ENCODE results near the gene ARHGEF5. TPM values are rescaled to one million over a fixed set of nuclear protein-coding genes. Genes with fewer than 3 reads are reported as not detected.
"Not testable (repeated sequence)": the region's sequence is repeated elsewhere in the genome, so short reads cannot be mapped to it uniquely, and the experiment has no call there.

ARHGEF5 gene
- total and polyA plus RNA-seq, 5 donors from 2014 or later, result 0.67 to 10.5 (median 1.6) TPM

- H3K27ac Mint-ChIP-seq; ATAC-seq (ENCODE audit: low read depth in 2 of 2); H3K9me3 Mint-ChIP-seq; H3K9me3 ChIP-seq (ENCODE audit: control insufficient read depth in 2 of 2, low read length in 2 of 2); H3K36me3 Mint-ChIP-seq; H3K27me3 ChIP-seq (ENCODE audit: control insufficient read depth, insufficient read depth, low read length); H3K27ac ChIP-seq (ENCODE audit: insufficient read depth, low read length, poor library complexity, severe bottlenecking); H3K4me1 Mint-ChIP-seq; H3K4me3 Mint-ChIP-seq; H3K27me3 Mint-ChIP-seq; H3K4me3 ChIP-seq (ENCODE audit: low read depth, low read length); H3K36me3 ChIP-seq (ENCODE audit: control insufficient read depth, insufficient read depth, low read length); DNase-seq; H3K4me1 ChIP-seq (ENCODE audit: control insufficient read depth, insufficient read depth, low read length, poor library complexity, severe bottlenecking): not testable (repeated sequence)
Measured at GRCh38 chr7:144362061-144362460, 6.9 kb downstream of the ARHGEF5 start.

GRCh38 chr7:144365523-144365922 is 10.3 kb downstream of the ARHGEF5 start:
- not testable (repeated sequence) for H3K36me3 Mint-ChIP-seq; H3K27ac ChIP-seq (ENCODE audit: insufficient read depth, low read length, poor library complexity, severe bottlenecking); DNase-seq; H3K4me3 ChIP-seq (ENCODE audit: low read depth, low read length); H3K27me3 Mint-ChIP-seq; H3K27ac Mint-ChIP-seq; H3K4me1 ChIP-seq (ENCODE audit: control insufficient read depth, insufficient read depth, low read length, poor library complexity, severe bottlenecking); H3K4me3 Mint-ChIP-seq; H3K9me3 ChIP-seq (ENCODE audit: control insufficient read depth in 2 of 2, low read length in 2 of 2); H3K27me3 ChIP-seq (ENCODE audit: control insufficient read depth, insufficient read depth, low read length); H3K4me1 Mint-ChIP-seq; H3K9me3 Mint-ChIP-seq; ATAC-seq (ENCODE audit: low read depth in 2 of 2); H3K36me3 ChIP-seq (ENCODE audit: control insufficient read depth, insufficient read depth, low read length)

GRCh38 chr7:144367250-144367649 is 12.0 kb downstream of the ARHGEF5 start:
- not testable (repeated sequence) for DNase-seq; H3K4me1 Mint-ChIP-seq; H3K4me1 ChIP-seq (ENCODE audit: control insufficient read depth, insufficient read depth, low read length, poor library complexity, severe bottlenecking); H3K27ac ChIP-seq (ENCODE audit: insufficient read depth, low read length, poor library complexity, severe bottlenecking); H3K4me3 Mint-ChIP-seq; H3K9me3 Mint-ChIP-seq; H3K27me3 Mint-ChIP-seq; ATAC-seq (ENCODE audit: low read depth in 2 of 2); H3K4me3 ChIP-seq (ENCODE audit: low read depth, low read length); H3K36me3 Mint-ChIP-seq; H3K36me3 ChIP-seq (ENCODE audit: control insufficient read depth, insufficient read depth, low read length); H3K27ac Mint-ChIP-seq; H3K27me3 ChIP-seq (ENCODE audit: control insufficient read depth, insufficient read depth, low read length); H3K9me3 ChIP-seq (ENCODE audit: control insufficient read depth in 2 of 2, low read length in 2 of 2)

- H3K27ac ChIP-seq (ENCODE audit: insufficient read depth, low read length, poor library complexity, severe bottlenecking); H3K9me3 ChIP-seq (ENCODE audit: control insufficient read depth in 2 of 2, low read length in 2 of 2); H3K4me1 ChIP-seq (ENCODE audit: control insufficient read depth, insufficient read depth, low read length, poor library complexity, severe bottlenecking); H3K27ac Mint-ChIP-seq; H3K4me3 Mint-ChIP-seq; H3K9me3 Mint-ChIP-seq; DNase-seq; H3K27me3 Mint-ChIP-seq; H3K27me3 ChIP-seq (ENCODE audit: control insufficient read depth, insufficient read depth, low read length); H3K36me3 ChIP-seq (ENCODE audit: control insufficient read depth, insufficient read depth, low read length); H3K36me3 Mint-ChIP-seq; H3K4me3 ChIP-seq (ENCODE audit: low read depth, low read length); H3K4me1 Mint-ChIP-seq; ATAC-seq (ENCODE audit: low read depth in 2 of 2): not testable (repeated sequence)
Measured at GRCh38 chr7:144369221-144369620, 14.0 kb downstream of the ARHGEF5 start.

GRCh38 chr7:144378651-144379050 is 23.4 kb downstream of the ARHGEF5 start:
- H3K9me3 Mint-ChIP-seq, result peaks cover 0 to 2% (median 0%) of the 10 kb centered on the region in 7 donors
- H3K4me3 Mint-ChIP-seq, result no peak overlapping the region
- no peak for DNase-seq
- no peaks in the 10 kb centered on the region for H3K4me1 Mint-ChIP-seq
- H3K27ac Mint-ChIP-seq, result peak overlapping the region in 2 of 3 donors; percentile 1 to 37
- Histone ChIP-seq H3K4me3 (ENCODE audit: low read depth, low read length) (no peak overlapping the region), H3K4me1 (ENCODE audit: control insufficient read depth, insufficient read depth, low read length, poor library complexity, severe bottlenecking) (no peaks in the 10 kb centered on the region), H3K9me3 (ENCODE audit: control insufficient read depth in 2 of 2, low read length in 2 of 2) (no peaks in the 10 kb centered on the region), H3K27ac (ENCODE audit: insufficient read depth, low read length, poor library complexity, severe bottlenecking) (no peak overlapping the region), H3K36me3 (ENCODE audit: control insufficient read depth, insufficient read depth, low read length) (peaks cover 6% of the 10 kb centered on the region), H3K27me3 (ENCODE audit: control insufficient read depth, insufficient read depth, low read length) (no peaks in the 10 kb centered on the region)
- H3K36me3 Mint-ChIP-seq, result peaks cover 26% of the 10 kb centered on the region
- H3K27me3 Mint-ChIP-seq, result no peaks in the 10 kb centered on the region
- ATAC-seq (ENCODE audit: low read depth in 2 of 2), result no peak

GRCh38 chr7:144379776-144380384 is 24.7 kb downstream of the ARHGEF5 start:
- H3K4me3 ChIP-seq (ENCODE audit: low read depth, low read length), result no peak overlapping the region
- H3K9me3 ChIP-seq (ENCODE audit: control insufficient read depth in 2 of 2, low read length in 2 of 2), result no peaks in the 10 kb centered on the region
- peaks cover 6% of the 10 kb centered on the region for H3K36me3 ChIP-seq (ENCODE audit: control insufficient read depth, insufficient read depth, low read length)
- peaks cover 0 to 2% (median 0%) of the 10 kb centered on the region in 7 donors for H3K9me3 Mint-ChIP-seq
- H3K4me3 Mint-ChIP-seq, result no peak overlapping the region
- H3K27ac ChIP-seq (ENCODE audit: insufficient read depth, low read length, poor library complexity, severe bottlenecking), result no peak overlapping the region
- H3K27me3 ChIP-seq (ENCODE audit: control insufficient read depth, insufficient read depth, low read length), result no peaks in the 10 kb centered on the region
- H3K27me3 Mint-ChIP-seq, result no peaks in the 10 kb centered on the region
- peaks cover 0 to 10% (median 5%) of the 10 kb centered on the region in 4 donors for H3K4me1 Mint-ChIP-seq
- DNase-seq (no peak), ATAC-seq (ENCODE audit: low read depth in 2 of 2) (no peak)
- H3K36me3 Mint-ChIP-seq, result peaks cover 26% of the 10 kb centered on the region
- peak overlapping the region in 1 of 3 donors; percentile 74 for H3K27ac Mint-ChIP-seq
- no peaks in the 10 kb centered on the region for H3K4me1 ChIP-seq (ENCODE audit: control insufficient read depth, insufficient read depth, low read length, poor library complexity, severe bottlenecking)

GRCh38 chr7:144384071-144384470 is 28.9 kb downstream of the ARHGEF5 start:
- no peak overlapping the region for H3K4me3 Mint-ChIP-seq
- peaks cover 6% of the 10 kb centered on the region for H3K36me3 ChIP-seq (ENCODE audit: control insufficient read depth, insufficient read depth, low read length)
- DNase-seq, result no peak
- peak in 1 of 2 donors; percentile 18 for ATAC-seq (ENCODE audit: low read depth in 2 of 2)
- no peak overlapping the region for H3K4me3 ChIP-seq (ENCODE audit: low read depth, low read length)
- no peak overlapping the region for H3K27ac ChIP-seq (ENCODE audit: insufficient read depth, low read length, poor library complexity, severe bottlenecking)
- H3K36me3 Mint-ChIP-seq, result peaks cover 10% of the 10 kb centered on the region
- peak overlapping the region in 1 of 3 donors; percentile 1 for H3K27ac Mint-ChIP-seq
- no peaks in the 10 kb centered on the region for H3K27me3 ChIP-seq (ENCODE audit: control insufficient read depth, insufficient read depth, low read length)
- no peaks in the 10 kb centered on the region for H3K9me3 Mint-ChIP-seq
- H3K9me3 ChIP-seq (ENCODE audit: control insufficient read depth in 2 of 2, low read length in 2 of 2), result no peaks in the 10 kb centered on the region
- H3K27me3 Mint-ChIP-seq, result no peaks in the 10 kb centered on the region
- peaks cover 0 to 15% (median 6%) of the 10 kb centered on the region in 4 donors for H3K4me1 Mint-ChIP-seq
- no peaks in the 10 kb centered on the region for H3K4me1 ChIP-seq (ENCODE audit: control insufficient read depth, insufficient read depth, low read length, poor library complexity, severe bottlenecking)

- ATAC-seq (ENCODE audit: low read depth in 2 of 2), result peak; percentile 18 to 34
- peak overlapping the region; percentile 1 to 78 (median 62) for H3K27ac Mint-ChIP-seq
Measured at GRCh38 chr7:144384555-144385245, 29.5 kb downstream of the ARHGEF5 start.

More at GRCh38 chr7:144384555-144385245, 29.5 kb downstream of the ARHGEF5 start:
- H3K4me3 Mint-ChIP-seq, result no peak overlapping the region
- H3K36me3 Mint-ChIP-seq, result peaks cover 10% of the 10 kb centered on the region
- H3K27me3 Mint-ChIP-seq, result no peaks in the 10 kb centered on the region
- no peaks in the 10 kb centered on the region for H3K27me3 ChIP-seq (ENCODE audit: control insufficient read depth, insufficient read depth, low read length)
- no peak overlapping the region for H3K27ac ChIP-seq (ENCODE audit: insufficient read depth, low read length, poor library complexity, severe bottlenecking)
- H3K4me1 Mint-ChIP-seq, result peaks cover 0 to 15% (median 6%) of the 10 kb centered on the region in 4 donors
- no peak overlapping the region for H3K4me3 ChIP-seq (ENCODE audit: low read depth, low read length)
- no peak for DNase-seq
- H3K9me3 ChIP-seq (ENCODE audit: control insufficient read depth in 2 of 2, low read length in 2 of 2), result no peaks in the 10 kb centered on the region
- H3K9me3 Mint-ChIP-seq, result no peaks in the 10 kb centered on the region
- H3K4me1 ChIP-seq (ENCODE audit: control insufficient read depth, insufficient read depth, low read length, poor library complexity, severe bottlenecking), result no peaks in the 10 kb centered on the region
- H3K36me3 ChIP-seq (ENCODE audit: control insufficient read depth, insufficient read depth, low read length), result peaks cover 5% of the 10 kb centered on the region

Data from CD4-positive, CD25-positive, alpha-beta regulatory T cell (primary cell).